ENCODE results near the gene STRA6.

STRA6 gene, protein sequence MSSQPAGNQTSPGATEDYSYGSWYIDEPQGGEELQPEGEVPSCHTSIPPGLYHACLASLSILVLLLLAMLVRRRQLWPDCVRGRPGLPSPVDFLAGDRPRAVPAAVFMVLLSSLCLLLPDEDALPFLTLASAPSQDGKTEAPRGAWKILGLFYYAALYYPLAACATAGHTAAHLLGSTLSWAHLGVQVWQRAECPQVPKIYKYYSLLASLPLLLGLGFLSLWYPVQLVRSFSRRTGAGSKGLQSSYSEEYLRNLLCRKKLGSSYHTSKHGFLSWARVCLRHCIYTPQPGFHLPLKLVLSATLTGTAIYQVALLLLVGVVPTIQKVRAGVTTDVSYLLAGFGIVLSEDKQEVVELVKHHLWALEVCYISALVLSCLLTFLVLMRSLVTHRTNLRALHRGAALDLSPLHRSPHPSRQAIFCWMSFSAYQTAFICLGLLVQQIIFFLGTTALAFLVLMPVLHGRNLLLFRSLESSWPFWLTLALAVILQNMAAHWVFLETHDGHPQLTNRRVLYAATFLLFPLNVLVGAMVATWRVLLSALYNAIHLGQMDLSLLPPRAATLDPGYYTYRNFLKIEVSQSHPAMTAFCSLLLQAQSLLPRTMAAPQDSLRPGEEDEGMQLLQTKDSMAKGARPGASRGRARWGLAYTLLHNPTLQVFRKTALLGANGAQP

GRCh38 chr15:74202452-74203401 lies at the start of gene STRA6:
Gene STRA6, minus strand, starts transcription at chr15:74202787. Its CDS starts 520 bp downstream, at chr15:74202267.
- FAIRE-seq (no peak), DNase-seq (ENCODE audit: insufficient read length, low spot score) (no peak)

GRCh38 chr15:74252291-74252690 lies 49.7 kb upstream of the STRA6 start:
- no peak for FAIRE-seq
- TF ChIP-seq POLR2A (IDR thresholded peaks at IDR 0.05; ENCODE audit: low read depth, low read length) = no peak

More at GRCh38 chr15:74202452-74203401, at the start of gene STRA6:
- TF ChIP-seq POLR2A (IDR thresholded peaks at IDR 0.05; ENCODE audit: low read depth, low read length) = no peak

GRCh38 chr15:74251131-74251811 lies 48.7 kb upstream of the STRA6 start:
- no peak for FAIRE-seq
- no peak for DNase-seq (ENCODE audit: insufficient read length, low spot score)
- no peak for TF ChIP-seq POLR2A (IDR thresholded peaks at IDR 0.05; ENCODE audit: low read depth, low read length)

More at GRCh38 chr15:74252291-74252690, 49.7 kb upstream of the STRA6 start:
- DNase-seq (ENCODE audit: insufficient read length, low spot score) = no peak

- DNase-seq (ENCODE audit: insufficient read length, low spot score) (no peak), FAIRE-seq (no peak)
- TF ChIP-seq POLR2A (IDR thresholded peaks at IDR 0.05; ENCODE audit: low read depth, low read length) = no peak
Observed at GRCh38 chr15:74250266-74250665, 47.7 kb upstream of the STRA6 start.

GRCh38 chr15:74245342-74245931 lies 42.9 kb upstream of the STRA6 start:
- TF ChIP-seq POLR2A (IDR thresholded peaks at IDR 0.05; ENCODE audit: low read depth, low read length) = no peak
- FAIRE-seq (no peak), DNase-seq (ENCODE audit: insufficient read length, low spot score) (no peak)

DNA sequence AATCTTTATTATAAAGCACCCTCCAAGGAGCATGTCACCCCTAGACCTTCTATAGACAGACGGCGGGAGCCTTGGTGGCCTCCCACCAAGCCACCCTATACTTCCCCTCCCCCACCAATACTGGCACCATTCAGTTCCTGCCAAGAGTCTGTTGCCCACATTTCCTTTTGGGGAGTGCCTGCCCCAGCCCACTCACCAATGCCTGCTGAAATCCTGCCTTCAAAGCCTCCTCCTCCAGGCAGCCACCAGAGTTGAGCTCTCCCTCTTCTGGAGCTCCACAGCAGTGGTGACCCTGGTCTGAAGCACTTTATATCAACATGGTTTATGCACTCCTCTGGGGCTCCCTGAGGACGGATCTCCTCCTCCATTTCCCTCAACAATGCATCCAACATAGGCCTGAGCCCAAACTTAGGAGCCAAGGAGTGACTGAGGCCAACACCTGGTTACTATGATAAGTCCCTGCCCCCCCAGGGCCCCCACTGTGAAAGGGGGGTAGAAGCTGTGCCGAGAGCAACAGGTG lies 42.3 kb upstream of the STRA6 start:
- DNase-seq (ENCODE audit: insufficient read length, low spot score) (no peak), FAIRE-seq (no peak)
- TF ChIP-seq POLR2A (IDR thresholded peaks at IDR 0.05; ENCODE audit: low read depth, low read length) = no peak

DNA sequence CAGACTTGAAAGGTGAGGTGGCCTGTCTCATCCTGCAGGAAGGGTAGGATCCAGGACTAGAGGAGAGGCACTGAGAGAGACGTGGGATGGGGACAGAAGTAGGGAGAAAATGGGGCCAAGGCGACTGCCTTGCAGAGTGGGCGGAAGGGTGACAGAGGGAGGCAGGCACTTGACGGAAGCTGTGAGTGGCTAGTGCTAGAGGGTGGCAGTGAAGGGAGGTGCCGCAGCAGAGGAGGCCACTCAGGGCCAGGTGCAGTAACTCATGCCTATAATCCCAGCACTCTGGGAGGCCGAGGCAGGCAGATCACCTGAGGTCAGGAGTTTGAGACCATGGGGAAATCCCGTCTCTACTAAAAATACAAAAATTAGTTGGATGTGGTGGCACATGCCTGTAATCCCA lies 40.8 kb upstream of the STRA6 start:
- DNase-seq (ENCODE audit: insufficient read length, low spot score) (no peak), FAIRE-seq (no peak)
- TF ChIP-seq POLR2A (IDR thresholded peaks at IDR 0.05; ENCODE audit: low read depth, low read length) = 0 out of 2 replicates have a peak, but pooled peaks have one; percentile 6

- TF ChIP-seq POLR2A (IDR thresholded peaks at IDR 0.05; ENCODE audit: low read depth, low read length) = peak; percentile 52; the same call in 1 of the 2 replicates
- no peak for FAIRE-seq
- DNase-seq (ENCODE audit: insufficient read length, low spot score) = peak; percentile 74
Observed at GRCh38 chr15:74242441-74243185, 40.0 kb upstream of the STRA6 start.

DNA sequence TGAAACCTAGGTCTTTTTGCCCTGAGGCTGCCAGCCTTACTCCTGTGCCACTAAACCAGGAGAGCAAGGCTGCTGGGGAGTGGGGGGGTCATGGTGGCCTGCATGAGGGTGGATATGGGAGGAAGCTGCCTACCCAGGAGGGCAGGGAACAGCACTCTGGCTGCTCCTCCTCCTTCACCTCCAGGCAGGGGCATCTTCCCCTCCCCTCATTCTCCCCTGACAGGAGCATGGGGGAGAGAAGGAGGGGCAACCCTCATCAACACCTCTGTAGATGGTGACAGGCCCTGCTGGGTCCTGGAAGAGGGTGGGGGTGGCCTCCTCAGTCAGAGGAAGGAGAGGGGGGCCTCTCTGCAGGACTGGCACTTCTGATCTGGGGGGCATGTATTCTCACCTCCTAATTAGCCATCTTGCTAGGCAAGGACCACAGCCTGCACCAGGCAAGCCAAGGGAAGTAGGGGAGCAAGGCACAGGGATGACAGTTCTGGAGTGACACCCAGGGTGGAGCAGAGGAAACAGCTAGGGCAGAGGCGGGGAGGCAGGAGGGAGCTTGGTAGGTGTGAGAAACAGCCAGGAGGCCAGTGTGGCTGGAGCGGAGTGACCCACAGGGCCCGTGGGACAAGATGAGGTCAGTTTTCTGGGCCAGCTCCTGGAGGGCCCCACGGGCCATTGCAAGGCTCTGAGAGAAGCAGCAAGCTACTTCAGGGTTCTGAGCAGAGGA lies 38.5 kb upstream of the STRA6 start:
- FAIRE-seq = no peak
- DNase-seq (ENCODE audit: insufficient read length, low spot score) = no peak
- no peak for TF ChIP-seq POLR2A (IDR thresholded peaks at IDR 0.05; ENCODE audit: low read depth, low read length)

DNA sequence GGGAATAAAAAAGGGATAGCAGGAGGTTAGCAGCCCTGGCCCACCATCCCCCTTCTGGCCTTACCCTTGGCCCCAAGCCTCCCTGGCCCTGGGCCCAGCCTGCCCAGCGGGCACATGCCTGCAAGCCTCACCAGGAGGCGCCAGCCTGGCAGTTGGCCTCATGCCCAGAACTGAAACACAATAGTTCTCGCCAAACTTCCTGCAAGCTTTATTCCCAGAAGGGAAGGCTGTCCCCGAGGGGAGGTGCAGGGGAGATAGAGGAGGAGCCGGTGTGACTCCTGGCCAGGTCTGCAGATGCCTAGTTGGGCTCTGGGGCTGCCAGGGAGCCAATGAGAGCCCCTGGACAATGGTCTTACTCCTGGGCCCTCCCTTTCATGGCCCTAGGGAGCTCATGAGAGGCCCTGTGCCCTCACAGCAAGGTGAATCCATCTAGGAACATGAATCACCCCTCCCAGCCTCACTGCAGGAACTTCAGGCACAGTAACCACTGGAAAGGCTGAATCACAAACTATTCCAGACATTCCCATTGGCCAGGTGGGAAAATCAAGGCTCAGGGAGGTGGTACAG lies 37.5 kb upstream of the STRA6 start:
- DNase-seq (ENCODE audit: insufficient read length, low spot score) = peak; percentile 84
- no peak; the same call in 1 of the 2 replicates for TF ChIP-seq POLR2A (IDR thresholded peaks at IDR 0.05; ENCODE audit: low read depth, low read length)
- FAIRE-seq = no peak

GRCh38 chr15:74239051-74239705 lies 36.6 kb upstream of the STRA6 start:
- no peak for FAIRE-seq
- TF ChIP-seq POLR2A (IDR thresholded peaks at IDR 0.05; ENCODE audit: low read depth, low read length) = no peak
- DNase-seq (ENCODE audit: insufficient read length, low spot score) = no peak
